Activated CD8-positive, alpha-beta memory T cell treated with anti-CD3 and anti-CD28 coated beads for 48 hours (primary cell): ENCODE measurements around the gene PBOV1.

ENCODE experiments used
- DNase-seq, 3 experiments: peaks; one replicate each; pipeline ENCODE4 v3.0.0-alpha.2; 2020; ENCODE audit warnings: low read depth in 2 of 3, low spot score in 2 of 3

Gene PBOV1

GRCh38 chr6:138205437-138206094 is 12.7 kb downstream of the PBOV1 start:
- DNase-seq = no peak

GRCh38 chr6:138204792-138205384 is 13.4 kb downstream of the PBOV1 start:
- no peak for DNase-seq

- DNase-seq = no peak
Observed at GRCh38 chr6:138204303-138204702, 14.0 kb downstream of the PBOV1 start.

GRCh38 chr6:138203315-138203714 is 15.0 kb downstream of the PBOV1 start:
- no peak for DNase-seq

- DNase-seq = no peak
Observed at GRCh38 chr6:138201836-138202235, 16.5 kb downstream of the PBOV1 start.

GRCh38 chr6:138198430-138199091 is 19.7 kb downstream of the PBOV1 start:
- DNase-seq = no peak

- no peak for DNase-seq
Observed at GRCh38 chr6:138197570-138197969, 20.7 kb downstream of the PBOV1 start.

GRCh38 chr6:138196122-138196738 is 22.1 kb downstream of the PBOV1 start:
- no peak for DNase-seq

GRCh38 chr6:138194287-138194686 is 24.0 kb downstream of the PBOV1 start:
- DNase-seq = no peak

GRCh38 chr6:138188278-138188941 is 29.9 kb downstream of the PBOV1 start:
- DNase-seq = no peak

- DNase-seq = no peak
Observed at GRCh38 chr6:138187156-138187555, 31.1 kb downstream of the PBOV1 start.

- no peak for DNase-seq
Observed at GRCh38 chr6:138184230-138184629, 34.1 kb downstream of the PBOV1 start.

GRCh38 chr6:138183790-138184134 is 34.5 kb downstream of the PBOV1 start:
- no peak for DNase-seq

GRCh38 chr6:138182939-138183789 is 35.1 kb downstream of the PBOV1 start:
- DNase-seq = no peak

- DNase-seq = no peak
Observed at GRCh38 chr6:138176652-138177232, 41.5 kb downstream of the PBOV1 start.

GRCh38 chr6:138175596-138175995 is 42.7 kb downstream of the PBOV1 start:
- no peak for DNase-seq
